ENCODE data around the gene PPP1R26. TPM values are rescaled to one million over a fixed set of nuclear protein-coding genes. Genes with fewer than 3 reads are reported as not detected.

The PPP1R26 gene
- total and polyA plus RNA-seq, 2 of the 8 experiments (the other 6 are each of a cell fraction or from before 2014, with no cell fraction given), result 9.8 to 32.7 TPM

DNA sequence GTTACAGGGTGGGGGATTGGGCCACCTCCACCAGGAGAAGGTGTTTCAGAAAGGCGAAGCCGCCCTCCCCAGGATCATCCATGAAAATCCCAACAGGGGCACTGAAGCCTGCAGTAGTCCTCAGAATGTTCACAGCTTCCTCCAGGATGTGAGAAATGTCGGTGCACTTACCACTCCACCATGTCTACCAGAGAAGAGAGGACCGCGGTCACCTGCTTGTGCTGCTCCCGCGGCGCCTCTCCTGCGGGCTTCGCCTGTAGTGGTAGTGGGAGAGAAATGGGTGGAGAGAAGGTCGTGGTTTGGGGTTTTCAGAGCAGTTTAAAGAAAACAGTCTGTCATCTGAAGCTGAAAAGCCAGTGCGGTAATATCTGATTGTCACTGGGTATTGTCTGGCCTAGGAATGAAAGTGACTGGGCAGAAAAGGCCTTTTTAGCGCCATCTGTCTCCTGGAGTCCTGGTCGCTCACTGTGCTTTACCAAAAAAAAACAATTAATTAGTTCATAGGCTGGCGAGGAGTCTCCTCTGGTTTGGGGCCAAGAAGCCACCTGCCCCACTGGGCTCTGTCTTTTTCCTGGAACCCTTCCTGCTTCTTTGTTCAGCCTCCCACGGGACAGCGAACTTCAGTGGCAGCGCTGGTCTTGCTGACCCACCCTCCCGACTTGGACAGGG lies 23.0 kb upstream of the PPP1R26 start:
- Histone ChIP-seq H3K23me2 (ENCODE audit: low read depth, low read length) (no peaks in the 10 kb centered on the region), H3K4me3 (ENCODE audit: extremely low read depth in 1 of 4, insufficient read depth in 2 of 4, low read depth in 3 of 4, low read length in 4 of 4) (no peak overlapping the region), H3K56ac (replicated peaks; ENCODE audit: insufficient read length, low read depth, low read length) (no peak overlapping the region), H2BK12ac (ENCODE audit: low read depth, low read length) (no peak overlapping the region), H2AK5ac (ENCODE audit: low read depth, low read length) (no peak overlapping the region), H3K27ac (ENCODE audit: low read depth, low read length) (no peak overlapping the region), H3K4ac (replicated peaks; ENCODE audit: insufficient read length, low read depth, low read length) (no peak overlapping the region), H3K18ac (ENCODE audit: extremely low read depth, low read length) (no peak overlapping the region), H3K36me3 (ENCODE audit: control insufficient read depth in 2 of 4, insufficient read depth in 4 of 4, low read length in 3 of 4) (no peaks in the 10 kb centered on the region), H3K23ac (ENCODE audit: insufficient read length) (no peak overlapping the region), H2BK20ac (ENCODE audit: low read length) (no peak overlapping the region), H3K4me2 (ENCODE audit: insufficient read depth in 1 of 2, low read depth in 2 of 2, low read length in 2 of 2) (no peak overlapping the region), H3K9me3 (ENCODE audit: insufficient read depth in 2 of 2, low read depth in 1 of 2, low read length in 1 of 2) (peaks cover 0 to 2% of the 10 kb centered on the region in 2 experiments; a peak in 1 of 4 replicates), H3K27me3 (replicated peaks in 1 of 4; ENCODE audit: control insufficient read depth in 3 of 4, extremely low read depth in 1 of 4, insufficient read depth in 3 of 4, low read length in 3 of 4) (no peaks in the 10 kb centered on the region), H2BK15ac (ENCODE audit: low read length) (no peak overlapping the region), H4K8ac (ENCODE audit: extremely low read depth, insufficient read depth, low read length) (no peak overlapping the region), H4K91ac (replicated peaks; ENCODE audit: insufficient read length, low read length) (no peak overlapping the region), H2AFZ (ENCODE audit: low read length) (no peak overlapping the region), H2BK120ac (replicated peaks; ENCODE audit: low read depth, low read length) (no peak overlapping the region), H3K4me1 (replicated peaks in 1 of 4; ENCODE audit: control insufficient read depth in 3 of 4, insufficient read depth in 4 of 4, low read length in 3 of 4) (no peaks in the 10 kb centered on the region), H3K9ac (replicated peaks in 1 of 4; ENCODE audit: extremely low read depth in 1 of 4, low read depth in 3 of 4, low read length in 3 of 4) (no peak overlapping the region), H4K20me1 (replicated peaks in 1 of 2; ENCODE audit: control insufficient read depth in 1 of 2, insufficient read depth in 2 of 2, low read length in 2 of 2) (no peaks in the 10 kb centered on the region), H4K5ac (ENCODE audit: insufficient read length, low read depth, low read length) (no peak overlapping the region), H3K79me1 (ENCODE audit: low read depth, low read length) (no peaks in the 10 kb centered on the region), H3K14ac (ENCODE audit: insufficient read length) (no peak overlapping the region), H2BK5ac (ENCODE audit: low read depth, low read length) (no peak overlapping the region), H3K79me2 (ENCODE audit: control insufficient read depth in 1 of 2, insufficient read depth in 2 of 2, low read length in 2 of 2) (no peaks in the 10 kb centered on the region)
- WGBS, 2 experiments (ENCODE audit: extremely low coverage in 1 of 2, insufficient coverage in 1 of 2, insufficient read length in 1 of 2, insufficient replicate concordance in 2 of 2, low coverage in 1 of 2, low lambda C conversion rate in 2 of 2, missing lambda C conversion rate in 1 of 2), result 92% methylated on average over 15 of the region's 19 CpGs; no CpG with 5 or more reads in 1 of the 2 experiments
- CTCF ChIA-PET (ENCODE audit: partially characterized antibody), result interaction anchor here (2.0 kb wide), 1 partner anchor 16 kb away, joined by 6 read pairs; no protein-coding TSS in a partner anchor
- POLR2A ChIA-PET (ENCODE audit: partially characterized antibody), result interaction anchor here (0.7 to 1.7 kb wide), 3 partner anchors 10 to 257 kb away, joined by 3 to 6 read pairs (median 4); no protein-coding TSS in a partner anchor
- FAIRE-seq (no peak), DNase-seq (ENCODE audit: low read depth in 1 of 2, low spot score in 2 of 2) (no peak)
- TF ChIP-seq, protein P1, sequence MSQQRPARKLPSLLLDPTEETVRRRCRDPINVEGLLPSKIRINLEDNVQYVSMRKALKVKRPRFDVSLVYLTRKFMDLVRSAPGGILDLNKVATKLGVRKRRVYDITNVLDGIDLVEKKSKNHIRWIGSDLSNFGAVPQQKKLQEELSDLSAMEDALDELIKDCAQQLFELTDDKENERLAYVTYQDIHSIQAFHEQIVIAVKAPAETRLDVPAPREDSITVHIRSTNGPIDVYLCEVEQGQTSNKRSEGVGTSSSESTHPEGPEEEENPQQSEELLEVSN (IDR thresholded peaks at IDR 0.05), result no peak
- TF ChIP-seq TAF7 (optimal IDR thresholded peaks at IDR 0.05; ENCODE audit: borderline replicate concordance, low read depth, low read length), result no peak
- TF ChIP-seq SP1 (IDR thresholded peaks at IDR 0.05; ENCODE audit: low read depth, low read length), result no peak
- TF ChIP-seq BRCA1 (IDR thresholded peaks at IDR 0.05; ENCODE audit: low read depth, low read length), result no peak
- no peak for TF ChIP-seq GTF2F1 (IDR thresholded peaks at IDR 0.05; ENCODE audit: borderline replicate concordance, low read depth, low read length)
- TF ChIP-seq CBX8 (IDR thresholded peaks at IDR 0.05; ENCODE audit: borderline replicate concordance, low read depth, low read length), result no peak
- TF ChIP-seq POU5F1 (IDR thresholded peaks at IDR 0.05; ENCODE audit: low read depth, low read length), result no peak
- TF ChIP-seq EZH2 (IDR thresholded peaks at IDR 0.05; ENCODE audit: low read depth, low read length, severe bottlenecking), result no peak
- no peak for TF ChIP-seq CEBPB (IDR thresholded peaks at IDR 0.05; ENCODE audit: low read depth, low read length)
- TF ChIP-seq BACH1 (IDR thresholded peaks at IDR 0.05; ENCODE audit: low read length), result no peak
- no peak for TF ChIP-seq SRF (IDR thresholded peaks at IDR 0.05; ENCODE audit: low read depth, low read length)
- no peak for TF ChIP-seq PHF8 (conservative IDR thresholded peaks at IDR 0.05; ENCODE audit: low read depth, low read length)
- TF ChIP-seq JUN (IDR thresholded peaks at IDR 0.05; ENCODE audit: low read depth, low read length), result no peak
